Stimulated activated CD8-positive, alpha-beta memory T cell treated with anti-CD3 and anti-CD28 coated beads, Interleukin-4, amount 100 ng/mL, for 48 hours (primary cell): Measurements from ENCODE around the gene RUNX1.

Source experiments
- DNase-seq: peaks from one replicate; pipeline ENCODE4 v3.0.0-alpha.2; 2020

RUNX1 gene

DNA sequence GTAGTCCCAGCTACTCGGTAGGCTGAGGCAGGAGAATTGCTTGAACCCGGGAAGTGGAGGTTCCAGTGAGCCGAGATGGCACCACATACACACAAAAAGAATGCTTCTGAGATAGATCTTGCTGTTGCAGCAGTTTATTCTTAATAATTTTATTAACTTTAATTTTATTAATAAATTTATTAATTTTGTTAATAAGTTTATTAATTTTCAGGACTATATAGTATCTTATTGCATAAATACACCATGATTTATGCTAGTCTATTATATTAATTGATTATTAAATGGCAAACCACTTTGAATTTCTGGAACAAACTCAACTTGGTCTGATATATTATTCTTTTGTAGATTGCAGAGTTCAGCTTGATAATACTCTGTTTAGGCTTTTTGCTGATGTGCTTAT lies 280.8 kb downstream of the RUNX1 start:
- no peak for DNase-seq

DNA sequence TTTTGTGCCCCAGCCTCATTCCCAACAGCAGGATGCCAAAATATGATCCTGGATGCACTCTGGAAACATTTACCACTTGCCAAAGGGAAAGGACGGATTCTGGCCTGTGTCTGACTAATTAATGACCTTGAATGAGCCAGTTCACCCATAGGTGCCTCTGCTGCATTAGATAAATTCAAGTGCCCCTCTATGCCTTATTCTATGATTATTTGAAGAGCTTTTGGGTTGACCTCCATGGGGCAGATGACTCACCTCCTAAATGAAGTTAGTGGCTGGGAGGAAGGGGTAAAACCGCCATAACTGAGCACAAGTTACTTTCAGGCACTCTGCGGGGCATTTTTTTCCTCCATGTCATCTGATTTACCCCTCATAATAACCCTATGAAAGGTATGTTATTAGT lies 282.2 kb downstream of the RUNX1 start:
- DNase-seq = no peak

DNA sequence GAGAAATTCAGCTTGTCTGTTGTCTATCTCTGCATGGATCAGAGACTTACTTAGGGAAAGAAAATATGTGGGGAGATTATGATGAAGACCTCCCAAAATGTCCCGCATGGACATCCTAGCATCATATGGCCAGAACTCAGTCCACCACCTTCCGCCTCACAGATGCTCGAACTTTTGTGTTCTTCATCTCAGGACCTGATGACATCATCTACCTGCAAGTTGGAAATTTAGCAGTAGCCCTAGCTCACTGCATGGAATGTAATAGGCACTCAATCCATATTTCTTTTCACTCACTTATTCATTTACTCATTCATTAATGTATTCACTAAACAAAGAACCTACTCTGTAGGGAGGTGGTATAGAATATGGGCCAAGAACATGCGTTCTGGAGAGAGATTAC lies 283.5 kb downstream of the RUNX1 start:
- no peak for DNase-seq

DNA sequence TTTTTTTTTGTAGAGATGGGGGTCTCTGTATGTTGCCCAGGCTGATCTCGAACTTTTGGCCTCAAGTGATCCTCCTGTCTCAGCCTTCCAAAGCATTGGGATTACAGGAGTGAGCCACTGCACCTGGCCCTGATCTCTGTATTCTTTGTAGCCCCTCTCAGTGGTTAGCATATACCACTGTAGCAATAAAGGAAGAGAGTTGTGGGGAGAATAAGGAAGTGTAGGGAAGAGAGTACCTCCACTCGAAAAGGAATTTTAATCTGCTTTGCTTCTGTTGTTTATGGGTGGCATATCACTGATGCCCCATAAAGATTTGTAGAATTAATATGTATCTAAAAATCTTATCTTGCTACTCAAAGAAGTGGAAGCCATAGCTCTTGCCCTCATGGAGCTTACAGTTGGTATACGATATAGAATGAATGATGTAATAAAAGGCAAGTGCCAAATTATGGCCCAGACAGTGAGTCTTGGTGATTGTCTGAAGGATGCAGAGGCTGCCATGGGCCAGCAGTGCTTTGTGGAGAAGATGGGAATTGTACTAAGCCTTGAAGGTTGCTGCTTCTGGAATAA lies 284.3 kb downstream of the RUNX1 start:
- DNase-seq = no peak

DNA sequence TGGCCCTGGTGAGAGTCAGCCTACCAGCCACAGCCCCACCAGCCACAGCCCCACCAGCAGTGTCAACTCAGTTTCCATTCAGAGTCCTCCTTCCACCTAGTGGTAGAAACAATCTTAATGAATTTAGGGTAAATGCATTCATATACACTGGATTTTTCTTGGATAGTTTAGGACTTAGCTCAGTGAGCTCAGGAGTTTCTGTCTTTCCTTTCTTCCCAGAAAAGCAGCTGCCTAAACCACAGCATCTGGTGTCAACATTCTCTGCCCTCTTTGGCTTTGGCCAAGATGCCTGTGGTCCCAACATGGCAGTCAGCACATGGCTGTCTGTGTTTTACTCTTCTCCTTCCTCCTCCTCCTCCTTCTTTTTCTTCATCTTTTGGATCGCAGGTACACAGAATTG lies 286.3 kb downstream of the RUNX1 start:
- DNase-seq = no peak

DNA sequence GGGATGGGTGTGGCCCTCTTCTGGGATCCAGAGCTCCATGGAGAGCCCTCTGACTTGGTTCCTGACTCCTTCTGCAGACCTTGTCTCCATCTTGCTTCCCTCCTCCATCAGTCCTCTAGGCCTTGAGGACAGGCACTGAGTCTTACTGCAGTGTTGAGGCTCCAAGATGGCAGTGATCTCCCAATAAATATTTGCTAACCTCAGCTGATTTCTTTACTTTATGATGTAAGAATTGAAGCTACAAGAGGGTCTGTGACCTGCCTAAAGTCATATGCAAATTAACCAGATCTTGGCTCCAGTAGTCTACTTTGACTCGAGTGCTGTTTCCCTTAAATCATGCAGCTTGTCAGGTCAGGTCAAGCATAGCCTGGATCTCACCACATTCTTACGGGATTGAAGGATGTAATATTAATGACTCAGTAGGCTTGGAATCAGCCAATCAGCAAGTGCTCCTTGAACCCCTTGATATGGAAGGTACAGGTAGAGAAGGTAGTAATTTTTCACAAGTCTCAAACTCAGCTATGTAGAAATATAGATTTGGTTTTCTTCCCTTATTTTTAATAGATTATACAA lies 287.3 kb downstream of the RUNX1 start:
- no peak for DNase-seq

DNA sequence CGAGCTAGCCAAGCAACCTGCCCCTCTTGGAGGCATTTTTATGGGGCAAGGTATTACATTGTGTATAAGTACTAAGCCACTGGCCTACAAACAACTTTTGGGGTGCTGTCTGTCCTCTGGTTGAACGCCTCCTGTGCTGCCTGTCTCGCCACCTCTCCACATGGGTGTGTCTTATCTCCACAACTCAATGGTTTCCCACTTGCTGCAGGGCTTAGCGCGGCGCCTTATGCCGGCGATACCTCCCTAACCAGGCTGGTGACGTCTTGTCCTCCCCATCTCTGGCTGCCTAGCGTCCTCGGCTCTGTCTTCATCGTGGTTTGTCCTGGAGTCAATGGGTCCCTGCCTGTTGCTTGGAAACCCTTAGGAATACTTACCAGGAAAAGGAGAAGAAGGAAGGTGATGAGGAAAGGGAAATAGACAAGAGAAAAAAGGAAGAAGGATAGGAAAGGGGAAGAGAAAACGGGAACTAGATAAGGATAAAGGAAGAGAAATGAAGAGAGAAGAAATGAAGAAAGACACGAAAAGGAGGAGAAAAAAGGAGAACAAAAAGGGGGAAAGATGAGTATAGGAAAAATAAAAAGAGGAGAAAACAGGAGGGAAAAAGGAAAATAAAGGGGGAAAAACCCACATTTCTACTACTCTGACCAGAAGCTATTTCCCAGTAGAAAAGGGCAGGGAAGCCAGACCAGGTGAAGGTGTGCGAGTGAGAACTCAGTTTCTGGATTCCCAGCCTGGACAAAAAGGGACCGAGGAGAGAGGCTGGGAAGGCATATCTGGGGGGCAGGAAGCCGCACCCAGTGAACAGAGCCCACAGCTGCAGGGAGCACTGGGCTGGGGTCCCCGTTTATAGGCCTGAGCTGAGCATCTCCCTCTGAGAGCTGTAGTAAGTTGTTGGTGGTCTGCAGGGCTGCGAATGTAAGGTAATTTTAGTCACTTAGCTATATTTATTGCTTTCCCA lies 294.1 kb downstream of the RUNX1 start:
- DNase-seq = no peak

DNA sequence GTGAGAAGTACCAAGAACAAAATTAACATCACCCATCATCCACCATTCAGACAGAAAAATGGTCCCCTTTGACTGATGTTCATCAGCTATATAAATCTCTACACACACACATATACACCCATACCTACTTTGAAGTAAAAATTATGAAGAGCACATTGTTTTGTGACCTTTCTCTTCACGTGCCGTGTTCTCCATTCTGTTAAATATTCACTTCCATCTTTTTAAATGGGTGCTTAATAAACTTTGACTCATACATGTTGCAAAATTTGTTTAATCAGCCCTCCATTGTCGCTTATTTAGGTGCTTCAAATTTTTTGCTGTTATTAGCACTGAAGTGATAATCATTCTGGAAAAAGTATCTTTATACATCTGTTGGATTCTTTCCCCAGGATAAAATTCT lies 300.2 kb downstream of the RUNX1 start:
- no peak for DNase-seq

DNA sequence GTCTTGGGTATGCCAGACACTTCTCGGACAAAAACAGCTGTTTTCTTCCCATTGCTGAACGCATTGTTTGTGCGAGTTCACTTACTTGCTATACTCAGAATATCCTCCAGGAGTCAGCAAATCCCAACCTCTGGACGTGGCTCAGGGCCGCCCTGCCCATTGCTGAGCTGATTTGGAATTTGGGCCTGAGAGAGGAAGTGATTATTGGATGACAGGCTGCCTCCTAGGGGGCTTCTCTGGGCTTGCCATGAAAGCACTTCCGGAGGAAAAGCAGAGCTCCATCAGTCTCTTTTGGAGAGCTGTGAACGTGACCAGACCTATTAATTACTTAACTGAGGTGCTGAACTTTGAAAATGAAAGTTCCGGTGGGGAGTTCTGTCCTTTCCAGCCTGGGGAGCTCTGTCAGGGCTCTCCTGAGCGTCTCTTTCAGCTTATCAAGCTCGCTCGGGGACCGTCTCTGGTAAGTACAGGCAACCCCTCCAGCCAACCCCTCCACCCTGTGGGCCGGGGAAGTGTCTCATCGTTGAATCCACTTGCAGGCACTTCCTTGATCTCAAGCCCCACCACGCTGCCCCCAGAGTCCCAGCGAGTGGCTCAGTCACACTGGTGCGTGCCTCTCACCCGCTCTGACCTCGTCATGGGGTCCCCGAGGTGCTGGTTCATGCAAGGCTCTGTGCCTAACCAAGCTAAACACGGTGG lies 303.4 kb downstream of the RUNX1 start:
- DNase-seq = peak; percentile 66

DNA sequence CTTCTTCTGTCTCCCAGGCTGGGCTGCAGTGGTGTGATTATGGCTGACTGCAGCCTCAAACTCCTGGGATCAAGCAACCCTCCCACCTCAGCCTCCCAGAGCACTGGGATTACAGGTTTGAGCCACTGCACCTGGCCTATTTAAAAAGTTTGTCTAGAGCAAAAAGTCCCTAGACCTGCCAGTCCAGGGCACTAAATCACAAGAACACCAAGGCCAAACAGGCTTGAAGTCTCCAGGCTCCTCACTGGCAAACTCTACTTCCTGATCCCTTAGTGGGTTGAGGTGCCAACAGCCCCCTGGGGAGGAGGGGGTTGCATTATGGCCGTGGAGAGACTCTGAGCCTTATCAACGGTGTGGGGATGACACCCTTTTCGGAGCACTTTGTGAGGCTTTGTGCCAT lies 304.3 kb downstream of the RUNX1 start:
- DNase-seq = no peak

DNA sequence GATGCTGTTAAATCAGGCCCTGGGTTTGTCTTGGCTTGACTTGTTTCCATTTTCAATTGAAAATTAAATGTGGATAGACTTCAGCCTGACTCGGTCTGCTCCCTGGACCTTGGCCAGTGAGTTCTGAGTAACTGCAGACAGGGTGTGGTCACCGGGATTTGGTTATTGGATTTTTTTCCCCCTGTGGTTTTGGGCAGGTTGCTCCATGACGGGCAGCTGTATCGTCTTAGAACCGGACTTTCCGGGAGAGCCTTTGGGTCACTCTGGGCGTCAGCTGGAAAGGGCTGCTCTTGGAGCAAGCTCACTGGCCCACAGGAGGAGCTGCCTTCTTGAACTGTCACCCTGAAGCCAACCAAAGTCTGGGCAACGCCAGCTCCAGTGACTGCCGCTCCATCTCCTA lies 305.3 kb downstream of the RUNX1 start:
- no peak for DNase-seq

DNA sequence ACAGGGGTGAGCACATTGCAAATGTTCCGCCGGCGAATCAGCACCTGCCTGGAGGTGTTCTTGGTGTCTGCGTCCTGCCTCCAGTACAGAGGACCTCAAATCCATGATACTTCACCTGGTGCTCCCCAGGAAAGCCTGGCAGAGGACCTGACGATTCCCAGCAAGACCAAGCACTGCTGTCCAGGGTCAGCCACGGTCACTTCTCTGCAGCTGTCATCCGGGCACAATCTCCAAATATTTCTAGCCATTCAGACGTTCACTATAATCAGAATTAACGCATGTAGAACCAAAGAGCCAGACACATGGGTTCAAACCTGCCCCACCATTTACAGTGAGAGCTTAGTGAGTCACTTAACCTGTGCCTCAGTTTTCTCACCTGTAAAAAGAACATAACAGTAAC lies 305.8 kb downstream of the RUNX1 start:
- DNase-seq = no peak

DNA sequence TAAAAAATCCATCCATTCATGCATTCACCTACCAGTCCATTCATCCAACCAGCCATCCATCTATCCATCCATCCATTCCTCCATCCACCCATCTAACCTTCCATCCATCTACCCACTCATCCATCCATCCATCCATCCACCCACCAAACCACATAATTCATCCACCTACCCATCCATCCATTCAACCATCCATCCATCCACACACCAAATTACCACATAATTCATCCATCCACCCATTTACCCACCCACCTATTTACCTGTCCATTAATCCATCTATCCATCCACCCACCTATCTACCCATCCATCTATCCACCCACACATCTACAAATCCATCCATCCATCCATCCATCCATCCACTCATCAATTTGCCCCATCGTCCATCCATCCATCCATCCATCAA lies 308.9 kb downstream of the RUNX1 start:
- no peak for DNase-seq
